H1 (cell line): ENCODE data around the gene HIC1. TPM values are rescaled to one million over a fixed set of nuclear protein-coding genes. Genes with fewer than 3 reads are reported as not detected.

Experiments used
- CTCF ChIA-PET: fragments of 300-600 bp; sonication (Branson Sonifier 250); formaldehyde crosslinking; loops from one replicate; lab custom pipeline; 2021; ENCODE audit not compliant: partially characterized antibody; lab: Charles Lee
- POLR2A ChIA-PET: fragments of 300-600 bp; sonication (Branson Sonifier 250); formaldehyde crosslinking; loops from one replicate; lab custom pipeline; 2021; ENCODE audit warnings: inconsistent platforms; ENCODE audit not compliant: partially characterized antibody; lab: Charles Lee
- DNase-seq, 2 experiments: peaks; one replicate each; pipeline versions ENCODE4 v3.0.0 to v3.0.0-alpha.2; 2010 to 2022; ENCODE audit warnings: low spot score in 2 of 2, low read depth in 1 of 2, mixed read lengths in 1 of 2
- FAIRE-seq: peaks from 2 replicates; lab custom pipeline; 2011; peaks lifted over from hg19 to GRCh38; lab: Jason Lieb, UNC
- H2AFZ ChIP-seq: 2 replicates; pipeline ENCODE4 v1.8.1; 2012; ENCODE audit warnings: low read length, inconsistent platforms
- H2AK5ac ChIP-seq: 2 replicates; pipeline ENCODE4 v1.6.1; 2013; ENCODE audit warnings: low read depth, low read length
- H2BK120ac ChIP-seq: replicated peaks from 2 replicates; pipeline ENCODE3; 2013; ENCODE audit warnings: low read depth, low read length, inconsistent platforms
- H2BK12ac ChIP-seq: 2 replicates; pipeline ENCODE4 v1.6.1; 2013; ENCODE audit warnings: low read depth, low read length
- H2BK15ac ChIP-seq: 2 replicates; pipeline ENCODE4 v1.6.1; 2013; ENCODE audit warnings: low read length
- H2BK20ac ChIP-seq: 2 replicates; pipeline ENCODE4 v1.6.1; 2013; ENCODE audit warnings: low read length
- H2BK5ac ChIP-seq: 2 replicates; pipeline ENCODE4 v1.6.1; 2013; ENCODE audit warnings: low read depth, low read length
- H3K14ac ChIP-seq: 2 replicates; pipeline ENCODE4 v1.6.1; 2013; ENCODE audit warnings: inconsistent platforms; ENCODE audit not compliant: insufficient read length
- H3K18ac ChIP-seq: 2 replicates; pipeline ENCODE4 v1.6.1; 2013; ENCODE audit warnings: low read length; ENCODE audit errors: extremely low read depth
- H3K23ac ChIP-seq: 2 replicates; pipeline ENCODE4 v1.6.1; 2013; ENCODE audit warnings: inconsistent platforms; ENCODE audit not compliant: insufficient read length
- H3K23me2 ChIP-seq: 2 replicates; pipeline ENCODE4 v1.6.1; 2013; ENCODE audit warnings: low read depth, low read length
- H3K27ac ChIP-seq: 2 replicates; pipeline ENCODE4 v1.6.1; 2011; ENCODE audit warnings: low read depth, low read length, inconsistent platforms
- H3K27me3 ChIP-seq, 4 experiments: replicated peaks in 1 of 4; 1 replicate in 1 of 4; 2 replicates in 3 of 4; pipeline versions ENCODE4 v1.6.1 to v1.8.1; 2011 to 2013; ENCODE audit warnings: low read length in 3 of 4, mild to moderate bottlenecking in 3 of 4, inconsistent platforms in 2 of 4, mixed read lengths in 2 of 4, moderate library complexity in 1 of 4; ENCODE audit not compliant: control insufficient read depth in 3 of 4, insufficient read depth in 3 of 4; ENCODE audit errors: extremely low read depth in 1 of 4
- H3K36me3 ChIP-seq, 4 experiments: 2 replicates each; pipeline versions ENCODE4 v1.6.1 to v1.8.1; 2011 to 2013; ENCODE audit warnings: mild to moderate bottlenecking in 4 of 4, low read length in 3 of 4, moderate library complexity in 2 of 4, control low read depth in 1 of 4, inconsistent platforms in 1 of 4; ENCODE audit not compliant: insufficient read depth in 4 of 4, control insufficient read depth in 2 of 4
- H3K4ac ChIP-seq: replicated peaks from 2 replicates; pipeline ENCODE3; 2013; ENCODE audit warnings: low read length, low read depth, mixed read lengths, inconsistent platforms; ENCODE audit not compliant: insufficient read length
- H3K4me1 ChIP-seq, 4 experiments: replicated peaks in 1 of 4; 1 replicate in 1 of 4; 2 replicates in 3 of 4; pipeline versions ENCODE4 v1.6.1 to v1.8.1; 2011 to 2013; ENCODE audit warnings: low read length in 3 of 4, inconsistent platforms in 2 of 4, mixed read lengths in 1 of 4; ENCODE audit not compliant: insufficient read depth in 4 of 4, control insufficient read depth in 3 of 4
- H3K4me2 ChIP-seq, 2 experiments: 2 replicates each; pipeline versions ENCODE4 v1.6.1 to v1.8.1; 2011 to 2013; ENCODE audit warnings: low read depth in 2 of 2, low read length in 2 of 2, control low read depth in 1 of 2, inconsistent platforms in 1 of 2, mild to moderate bottlenecking in 1 of 2; ENCODE audit not compliant: insufficient read depth in 1 of 2
- H3K4me3 ChIP-seq, 4 experiments: fragments of 200-600, 300-600 bp in 1 of 4; sonication (generic), shearing (Covaris generic), sonication (Bioruptor Twin) in 1 of 4; 2 replicates each; pipeline versions ENCODE4 v1.5.1 to v1.8.1; 2011 to 2016; ENCODE audit warnings: low read length in 4 of 4, low read depth in 3 of 4, control low read depth in 2 of 4, inconsistent platforms in 2 of 4, mild to moderate bottlenecking in 2 of 4, mixed read lengths in 1 of 4, moderate library complexity in 1 of 4; ENCODE audit not compliant: insufficient read depth in 2 of 4; ENCODE audit errors: extremely low read depth in 1 of 4
- H3K56ac ChIP-seq: replicated peaks from 2 replicates; pipeline ENCODE3; 2013; ENCODE audit warnings: low read depth, mild to moderate bottlenecking, mixed read lengths, low read length, inconsistent platforms; ENCODE audit not compliant: insufficient read length
- H3K79me1 ChIP-seq: 2 replicates; pipeline ENCODE4 v1.6.1; 2013; ENCODE audit warnings: low read depth, low read length, control low read depth
- H3K79me2 ChIP-seq, 2 experiments: 2 replicates each; pipeline versions ENCODE4 v1.6.1 to v1.8.1; 2012 to 2013; ENCODE audit warnings: low read length in 2 of 2, mild to moderate bottlenecking in 2 of 2, inconsistent platforms in 1 of 2; ENCODE audit not compliant: insufficient read depth in 2 of 2, control insufficient read depth in 1 of 2
- H3K9ac ChIP-seq, 4 experiments: replicated peaks in 1 of 4; 1 replicate in 1 of 4; 2 replicates in 3 of 4; pipeline versions ENCODE4 v1.6.1 to v1.8.1; 2011 to 2013; ENCODE audit warnings: low read depth in 3 of 4, low read length in 3 of 4, control low read depth in 2 of 4, mild to moderate bottlenecking in 2 of 4, moderate library complexity in 2 of 4, inconsistent platforms in 1 of 4; ENCODE audit errors: extremely low read depth in 1 of 4
- H3K9me3 ChIP-seq, 2 experiments: 2 replicates each; pipeline versions ENCODE4 v1.6.1 to v1.8.1; 2012 to 2013; ENCODE audit warnings: mild to moderate bottlenecking in 2 of 2, moderate library complexity in 2 of 2, control low read depth in 1 of 2, inconsistent platforms in 1 of 2, low read depth in 1 of 2, low read length in 1 of 2, mixed read lengths in 1 of 2; ENCODE audit not compliant: insufficient read depth in 2 of 2
- H4K20me1 ChIP-seq, 2 experiments: replicated peaks in 1 of 2; 2 replicates each; pipeline versions ENCODE3 to v1.8.1; 2011 to 2013; ENCODE audit warnings: inconsistent platforms in 2 of 2, low read length in 2 of 2, mild to moderate bottlenecking in 1 of 2; ENCODE audit not compliant: insufficient read depth in 2 of 2, control insufficient read depth in 1 of 2
- H4K5ac ChIP-seq: 2 replicates; pipeline ENCODE4 v1.6.1; 2013; ENCODE audit warnings: low read length, low read depth, mixed read lengths, inconsistent platforms; ENCODE audit not compliant: insufficient read length
- H4K8ac ChIP-seq: 2 replicates; pipeline ENCODE4 v1.8.0; 2013; ENCODE audit warnings: mild to moderate bottlenecking, moderate library complexity, low read length, inconsistent platforms; ENCODE audit not compliant: insufficient read depth; ENCODE audit errors: extremely low read depth
- H4K91ac ChIP-seq: replicated peaks from 2 replicates; pipeline ENCODE3; 2013; ENCODE audit warnings: low read length, mixed read lengths, inconsistent platforms; ENCODE audit not compliant: insufficient read length
- BRCA1 ChIP-seq: IDR thresholded peaks from 2 replicates; pipeline ENCODE4 v1.6.1; 2012; ENCODE audit warnings: low read depth, low read length, improper control_type of control experiment
- CBX8 ChIP-seq: fragments of 300-800, 300-1000 bp; sonication (generic); IDR thresholded peaks from 2 replicates; pipeline ENCODE4 v1.7.1; 2016; ENCODE audit warnings: low read depth, low read length, borderline replicate concordance
- HDAC6 ChIP-seq: IDR thresholded peaks from one replicate; pipeline ENCODE4 v1.7.1; 2012; ENCODE audit warnings: low read depth, mild to moderate bottlenecking, inconsistent platforms, low read length, moderate library complexity
- POU5F1 ChIP-seq: IDR thresholded peaks from 2 replicates; pipeline ENCODE4 v1.6.1; 2011; ENCODE audit warnings: low read depth, mild to moderate bottlenecking, low read length, moderate library complexity
- SAP30 ChIP-seq: fragments of 300-600 bp; sonication (generic); IDR thresholded peaks from 2 replicates; pipeline ENCODE4 v1.7.1; 2012; ENCODE audit warnings: low read length, moderate library complexity, mild to moderate bottlenecking, inconsistent platforms; ENCODE audit not compliant: insufficient read depth, insufficient replicate concordance
- SIX5 ChIP-seq: IDR thresholded peaks from 2 replicates; pipeline ENCODE4 v1.6.1; 2011; ENCODE audit warnings: mild to moderate bottlenecking, low read depth, low read length
- WGBS, 2 experiments: shearing (Covaris generic) in 1 of 2; methylation state at CpG; one replicate each; pipeline versions ENCODE4 v1.1.6 to v1.1.7; 2013 to 2015; ENCODE audit warnings: low lambda C conversion rate in 2 of 2, mixed read lengths in 2 of 2, inconsistent platforms in 1 of 2, low coverage in 1 of 2, missing lambda C conversion rate in 1 of 2; ENCODE audit not compliant: insufficient replicate concordance in 2 of 2, insufficient coverage in 1 of 2, insufficient read length in 1 of 2; ENCODE audit errors: extremely low coverage in 1 of 2, missing lambda C conversion rate in 1 of 2; 5-methylcytosine and 5-hydroxymethylcytosine counted together
- polyA plus RNA-seq, 7 experiments: library from polyadenylated mRNA; depleted of rRNA in 3 of 7; stranded (reverse) in 5 of 7; unstranded in 2 of 7; fragments of >200 nt in 5 of 7; fragments of 200-250 nt in 2 of 7; gene quantifications; 1 replicate in 5 of 7; 2 replicates in 1 of 7; 4 replicates in 1 of 7; pipeline versions ENCODE4 v1.2.1 to v1.2.3, GENCODE V29; 2011 to 2013; ENCODE audit warnings: missing spikeins in 2 of 7, mixed read lengths in 2 of 7
- total RNA-seq: library from RNA; stranded (reverse); fragmentation: NEBNext Ultra II Directional; extraction: Animal tissue kit (Norgen Biotek cat#: 25700); gene quantifications from 2 replicates; pipeline ENCODE4 v1.2.1, GENCODE V29; 2021

HIC1 gene
- total and polyA plus RNA-seq, 2 of the 8 experiments (the other 6 are each of a cell fraction or from before 2014, with no cell fraction given), result 0.06 to 0.09 TPM

GRCh38 chr17:2076087-2076984, 21.4 kb downstream of the HIC1 start:
- Histone ChIP-seq H3K18ac (no peak overlapping the region), H3K27me3 (no peaks in the 10 kb centered on the region), H3K79me1 (no peaks in the 10 kb centered on the region), H2BK120ac (no peak overlapping the region), H4K91ac (no peak overlapping the region), H3K14ac (no peak overlapping the region), H3K27ac (no peak overlapping the region), H3K9me3 (no peaks in the 10 kb centered on the region), H3K36me3 (peaks cover 0 to 7% (median 4%) of the 10 kb centered on the region in 4 experiments; a peak in 6 of 8 replicates), H3K23me2 (no peaks in the 10 kb centered on the region), H2BK5ac (no peak overlapping the region), H3K4me2 (no peak overlapping the region), H4K20me1 (no peaks in the 10 kb centered on the region), H2AFZ (no peak overlapping the region), H3K4me1 (peaks cover under 1 to 7% (median 2%) of the 10 kb centered on the region in 4 experiments; a peak in 4 of 7 replicates), H2AK5ac (no peak overlapping the region), H4K8ac (no peak overlapping the region), H3K56ac (no peak overlapping the region), H3K79me2 (no peaks in the 10 kb centered on the region), H2BK20ac (no peak overlapping the region), H3K4me3 (no peak overlapping the region), H2BK12ac (no peak overlapping the region), H3K9ac (no peak overlapping the region), H2BK15ac (no peak overlapping the region), H3K4ac (no peak overlapping the region), H3K23ac (no peak overlapping the region), H4K5ac (no peak overlapping the region)
- WGBS, 2 experiments, result 93% methylated on average over 17 of the region's 17 CpGs; no CpG with 5 or more reads in 1 of the 2 experiments
- DNase-seq (no peak), FAIRE-seq (no peak)
- ChIA-PET POLR2A (interaction anchor here (0.6 to 1.2 kb wide), 2 partner anchors 10 to 1917 kb away, joined by 3 to 4 read pairs; no protein-coding TSS in a partner anchor), CTCF (interaction anchor here (0.5 to 11.7 kb wide), 16 partner anchors 10 to 294 kb away, joined by 3 to 122 read pairs (median 4); partner anchors contain the start of gene HIC1)
- TF ChIP-seq BRCA1 (no peak), POU5F1 (no peak), CBX8 (no peak), SAP30 (no peak), HDAC6 (no peak), SIX5 (no peak)
